Smooth muscle cell (in vitro differentiated cells): ENCODE data around the gene ZFP69. TPM values are rescaled to one million over a fixed set of nuclear protein-coding genes. Genes with fewer than 3 reads are reported as not detected.

Experiments
- DNase-seq: peaks from one replicate; lab custom pipeline; 2025; ENCODE audit not compliant: unreplicated experiment; lab: John Stamatoyannopoulos, UW
- H2AFZ ChIP-seq: fragments of 200-600 bp; sonication (generic); 2 replicates; pipeline ENCODE4 v1.6.0; 2016; ENCODE audit warnings: antibody characterized with exemption, low read depth, mild to moderate bottlenecking
- H3F3A ChIP-seq: fragments of 200-600 bp; sonication (generic); 2 replicates; pipeline ENCODE4 v1.6.0; 2017; ENCODE audit warnings: antibody characterized with exemption, low read depth
- H3K27ac ChIP-seq: fragments of 200-600 bp; sonication (generic); 2 replicates; pipeline ENCODE4 v1.5.1; 2016; ENCODE audit warnings: low read depth, mild to moderate bottlenecking
- H3K27me3 ChIP-seq: fragments of 200-600 bp; sonication (generic); 2 replicates; pipeline ENCODE4 v1.6.1; 2016; ENCODE audit warnings: low read depth, mild to moderate bottlenecking
- H3K36me3 ChIP-seq: fragments of 200-600 bp; sonication (generic); 2 replicates; pipeline ENCODE4 v1.5.1; 2016; ENCODE audit warnings: low read depth
- H3K4me1 ChIP-seq: fragments of 200-600 bp; sonication (generic); 2 replicates; pipeline ENCODE4 v1.5.1; 2016; ENCODE audit warnings: low read depth
- H3K4me2 ChIP-seq: fragments of 200-600 bp; sonication (generic); 2 replicates; pipeline ENCODE4 v1.6.0; 2016; ENCODE audit warnings: mild to moderate bottlenecking
- H3K4me3 ChIP-seq: fragments of 200-600 bp; sonication (generic); 2 replicates; pipeline ENCODE4 v1.5.1; 2016; ENCODE audit warnings: mild to moderate bottlenecking
- H3K79me2 ChIP-seq: fragments of 200-600 bp; sonication (generic); 2 replicates; pipeline ENCODE4 v1.6.0; 2016; ENCODE audit warnings: low read depth, mild to moderate bottlenecking
- H3K9ac ChIP-seq: fragments of 200-600 bp; sonication (generic); 2 replicates; pipeline ENCODE4 v1.6.0; 2016; ENCODE audit warnings: low read depth
- H3K9me3 ChIP-seq: fragments of 200-600 bp; sonication (generic); replicated peaks from 2 replicates; pipeline ENCODE4 v1.5.1; 2016; ENCODE audit warnings: low read depth
- H4K20me1 ChIP-seq: fragments of 200-600 bp; sonication (generic); 2 replicates; pipeline ENCODE4 v1.6.0; 2016; ENCODE audit warnings: low read depth
- WGBS: methylation state at CpG from one replicate; pipeline ENCODE4 v1.1.7; 2016; ENCODE audit warnings: low lambda C conversion rate; 5-methylcytosine and 5-hydroxymethylcytosine counted together
- polyA plus RNA-seq: library from polyadenylated mRNA; unstranded; fragments of >200 nt; fragmentation: Nextera tagmentation; extraction: Ambion mirVana; gene quantifications from 2 replicates; pipeline ENCODE4 v1.2.1, GENCODE V29; 2016
- total RNA-seq: library from RNA; depleted of rRNA; stranded (reverse); fragments of >200 nt; gene quantifications from 2 replicates; pipeline ENCODE4 v1.2.3, GENCODE V29; 2014
- TF ChIP-seq, protein P1 (sequence below): fragments of 200-600 bp; sonication (generic); IDR thresholded peaks from 2 replicates; pipeline ENCODE4 v1.5.1; 2017; ENCODE audit warnings: borderline replicate concordance, mild to moderate bottlenecking, antibody characterized with exemption; ENCODE audit not compliant: insufficient read depth, poor library complexity, severe bottlenecking

The ZFP69 gene
- total and polyA plus RNA-seq, 2 experiments from 2014 or later: 2.6 to 4.3 TPM

DNA sequence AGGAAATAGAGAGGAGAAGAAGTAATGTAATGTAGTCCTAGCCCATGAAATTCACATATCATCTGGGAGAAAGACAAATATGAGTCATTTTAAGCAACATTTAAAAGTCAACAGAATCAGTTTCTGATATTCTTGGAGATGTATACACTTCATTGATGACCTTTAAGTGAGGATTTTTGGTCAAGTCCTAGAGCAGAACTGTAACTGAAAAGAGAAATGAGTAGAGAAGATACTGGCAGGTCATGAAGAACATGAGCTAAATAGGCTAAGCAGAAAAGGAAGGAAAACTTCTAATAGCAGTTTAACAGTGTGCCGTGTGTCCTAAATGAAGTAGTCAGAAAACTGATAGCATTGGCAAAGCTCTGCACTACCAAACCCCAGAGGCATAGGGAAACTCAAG, 22.2 kb upstream of the ZFP69 start:
- Histone ChIP-seq H3K36me3 (peaks cover 57% of the 10 kb centered on the region), H3F3A (no peaks in the 10 kb centered on the region), H3K4me1 (no peaks in the 10 kb centered on the region), H3K4me3 (no peak overlapping the region), H3K27ac (no peak overlapping the region), H2AFZ (no peak overlapping the region), H3K27me3 (no peaks in the 10 kb centered on the region), H4K20me1 (no peaks in the 10 kb centered on the region), H3K4me2 (no peak overlapping the region), H3K9me3 (peaks cover 68% of the 10 kb centered on the region), H3K9ac (no peak overlapping the region), H3K79me2 (peaks cover 7% of the 10 kb centered on the region)
- WGBS: 98% methylated on average over 1 of the region's 1 CpG
- DNase-seq: no peak
- TF ChIP-seq, protein P1, sequence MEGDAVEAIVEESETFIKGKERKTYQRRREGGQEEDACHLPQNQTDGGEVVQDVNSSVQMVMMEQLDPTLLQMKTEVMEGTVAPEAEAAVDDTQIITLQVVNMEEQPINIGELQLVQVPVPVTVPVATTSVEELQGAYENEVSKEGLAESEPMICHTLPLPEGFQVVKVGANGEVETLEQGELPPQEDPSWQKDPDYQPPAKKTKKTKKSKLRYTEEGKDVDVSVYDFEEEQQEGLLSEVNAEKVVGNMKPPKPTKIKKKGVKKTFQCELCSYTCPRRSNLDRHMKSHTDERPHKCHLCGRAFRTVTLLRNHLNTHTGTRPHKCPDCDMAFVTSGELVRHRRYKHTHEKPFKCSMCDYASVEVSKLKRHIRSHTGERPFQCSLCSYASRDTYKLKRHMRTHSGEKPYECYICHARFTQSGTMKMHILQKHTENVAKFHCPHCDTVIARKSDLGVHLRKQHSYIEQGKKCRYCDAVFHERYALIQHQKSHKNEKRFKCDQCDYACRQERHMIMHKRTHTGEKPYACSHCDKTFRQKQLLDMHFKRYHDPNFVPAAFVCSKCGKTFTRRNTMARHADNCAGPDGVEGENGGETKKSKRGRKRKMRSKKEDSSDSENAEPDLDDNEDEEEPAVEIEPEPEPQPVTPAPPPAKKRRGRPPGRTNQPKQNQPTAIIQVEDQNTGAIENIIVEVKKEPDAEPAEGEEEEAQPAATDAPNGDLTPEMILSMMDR: no peak

DNA sequence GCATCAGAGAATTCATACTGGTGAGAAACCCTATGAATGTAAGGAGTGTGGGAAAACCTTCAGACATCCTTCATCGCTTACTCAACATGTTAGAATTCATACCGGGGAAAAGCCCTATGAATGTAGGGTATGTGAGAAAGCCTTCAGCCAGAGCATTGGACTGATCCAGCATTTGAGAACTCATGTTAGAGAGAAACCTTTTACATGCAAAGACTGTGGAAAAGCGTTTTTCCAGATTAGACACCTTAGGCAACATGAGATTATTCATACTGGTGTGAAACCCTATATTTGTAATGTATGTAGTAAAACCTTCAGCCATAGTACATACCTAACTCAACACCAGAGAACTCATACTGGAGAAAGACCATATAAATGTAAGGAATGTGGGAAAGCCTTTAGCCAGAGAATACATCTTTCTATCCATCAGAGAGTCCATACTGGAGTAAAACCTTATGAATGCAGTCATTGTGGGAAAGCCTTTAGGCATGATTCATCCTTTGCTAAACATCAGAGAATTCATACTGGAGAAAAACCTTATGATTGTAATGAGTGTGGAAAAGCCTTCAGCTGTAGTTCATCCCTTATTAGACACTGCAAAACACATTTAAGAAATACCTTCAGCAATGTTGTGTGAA, 14.0 kb upstream of the ZFP69 start:
- Histone ChIP-seq H3F3A (no peaks in the 10 kb centered on the region), H3K4me2 (no peak overlapping the region), H3K36me3 (peaks cover 68% of the 10 kb centered on the region), H2AFZ (no peak overlapping the region), H4K20me1 (no peaks in the 10 kb centered on the region), H3K9me3 (peaks cover 79% of the 10 kb centered on the region), H3K4me3 (no peak overlapping the region), H3K79me2 (no peaks in the 10 kb centered on the region), H3K27me3 (no peaks in the 10 kb centered on the region), H3K4me1 (no peaks in the 10 kb centered on the region), H3K9ac (no peak overlapping the region), H3K27ac (no peak overlapping the region)
- WGBS: 90% methylated on average over 3 of the region's 3 CpGs
- TF ChIP-seq, protein P1: no peak
- DNase-seq: no peak

DNA sequence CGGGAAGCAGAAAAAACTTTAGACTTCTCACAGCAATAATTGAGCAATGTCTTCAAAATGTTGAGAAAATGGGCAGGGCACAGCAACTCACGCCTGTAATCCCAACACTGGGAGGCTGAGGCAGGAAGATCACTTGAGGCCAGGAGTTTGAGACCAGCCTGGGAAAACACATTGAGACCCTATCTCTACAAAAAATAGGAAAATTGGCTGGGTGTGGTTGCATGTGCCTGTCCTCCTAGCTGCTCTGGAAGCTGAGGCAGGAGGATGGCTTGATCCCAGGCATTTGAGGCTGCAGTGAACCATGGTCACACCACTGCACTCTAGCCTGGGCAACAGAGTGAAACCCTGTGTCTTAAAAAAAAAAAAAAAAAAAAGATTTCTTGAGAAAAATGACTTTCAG, 7.8 kb upstream of the ZFP69 start:
- Histone ChIP-seq H3F3A (no peaks in the 10 kb centered on the region), H3K4me1 (no peaks in the 10 kb centered on the region), H3K27ac (no peak overlapping the region), H3K9me3 (peaks cover 48% of the 10 kb centered on the region), H3K79me2 (no peaks in the 10 kb centered on the region), H3K9ac (no peak overlapping the region), H3K27me3 (no peaks in the 10 kb centered on the region), H3K4me3 (no peak overlapping the region), H2AFZ (no peak overlapping the region), H3K36me3 (peaks cover 21% of the 10 kb centered on the region), H3K4me2 (no peak overlapping the region), H4K20me1 (no peaks in the 10 kb centered on the region)
- WGBS: 98% methylated on average over 2 of the region's 2 CpGs
- DNase-seq: no peak
- TF ChIP-seq, protein P1: no peak

DNA sequence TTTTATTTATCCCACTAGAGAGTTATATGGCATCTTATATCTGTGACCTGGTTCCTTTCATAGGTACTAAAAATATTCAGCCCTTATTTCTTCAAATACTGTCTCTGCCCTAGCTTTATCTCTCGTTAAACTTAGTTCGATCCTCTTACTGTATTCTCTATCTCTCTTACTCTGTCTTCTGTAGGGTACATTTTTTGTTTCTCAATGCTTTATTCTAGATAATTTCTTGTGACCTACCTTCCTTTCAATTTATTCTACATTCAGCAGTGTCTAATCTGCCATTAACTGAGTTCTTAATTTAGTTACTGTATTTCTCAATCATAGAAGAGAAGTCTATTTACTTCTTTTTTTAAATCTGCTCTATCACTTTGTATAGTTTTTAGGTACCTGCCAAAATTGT, 1.8 kb upstream of the ZFP69 start:
- peaks cover 3% of the 10 kb centered on the region for H3K4me1 ChIP-seq
- no peaks in the 10 kb centered on the region for H4K20me1 ChIP-seq
- peaks cover 6% of the 10 kb centered on the region for H3K9me3 ChIP-seq
- no peaks in the 10 kb centered on the region for H3K36me3 ChIP-seq
- H3K27me3 ChIP-seq: no peaks in the 10 kb centered on the region
- no peak overlapping the region for H3K27ac ChIP-seq
- 91% methylated on average over 2 of the region's 2 CpGs for WGBS
- H2AFZ ChIP-seq: no peak overlapping the region
- no peak for DNase-seq
- H3F3A ChIP-seq: peaks cover 7% of the 10 kb centered on the region
- H3K4me2 ChIP-seq: no peak overlapping the region
- TF ChIP-seq, protein P1: no peak
- no peak overlapping the region for H3K9ac ChIP-seq
- H3K79me2 ChIP-seq: no peaks in the 10 kb centered on the region
- no peak overlapping the region for H3K4me3 ChIP-seq
